Measurements from ENCODE around the gene CTNNA2.

Gene CTNNA2

GRCh38 chr2:80489717-80490116 lies 976.9 kb downstream of the CTNNA2 start:
- Mint-ChIP-seq H3K27me3 (no peaks in the 10 kb centered on the region), H3K36me3 (no peaks in the 10 kb centered on the region), H3K4me1 (no peaks in the 10 kb centered on the region), H3K27ac (no peak overlapping the region), H3K9me3 (no peaks in the 10 kb centered on the region), H3K4me3 (no peak overlapping the region)
- no peak for ATAC-seq

- no peak overlapping the region for H3K4me3 Mint-ChIP-seq
- H3K9me3 Mint-ChIP-seq = peaks cover 3% of the 10 kb centered on the region
- no peak for ATAC-seq
- no peaks in the 10 kb centered on the region for H3K36me3 Mint-ChIP-seq
- no peaks in the 10 kb centered on the region for H3K27me3 Mint-ChIP-seq
- no peak overlapping the region for H3K27ac Mint-ChIP-seq
- H3K4me1 Mint-ChIP-seq = no peaks in the 10 kb centered on the region
Observed at GRCh38 chr2:80490964-80491363, 978.1 kb downstream of the CTNNA2 start.

- Mint-ChIP-seq H3K27ac (no peak overlapping the region), H3K27me3 (no peaks in the 10 kb centered on the region), H3K4me3 (no peak overlapping the region), H3K4me1 (no peaks in the 10 kb centered on the region), H3K9me3 (peaks cover 6% of the 10 kb centered on the region), H3K36me3 (no peaks in the 10 kb centered on the region)
- ATAC-seq = no peak
Observed at GRCh38 chr2:80496346-80496745, 983.5 kb downstream of the CTNNA2 start.

GRCh38 chr2:80496775-80497174 lies 983.9 kb downstream of the CTNNA2 start:
- Mint-ChIP-seq H3K9me3 (peaks cover 6% of the 10 kb centered on the region), H3K27ac (no peak overlapping the region), H3K4me3 (no peak overlapping the region), H3K4me1 (no peaks in the 10 kb centered on the region), H3K36me3 (no peaks in the 10 kb centered on the region), H3K27me3 (no peaks in the 10 kb centered on the region)
- ATAC-seq = no peak

- no peak for ATAC-seq
- Mint-ChIP-seq H3K27me3 (no peaks in the 10 kb centered on the region), H3K9me3 (peaks cover 6% of the 10 kb centered on the region), H3K4me3 (no peak overlapping the region), H3K4me1 (no peaks in the 10 kb centered on the region), H3K36me3 (no peaks in the 10 kb centered on the region), H3K27ac (no peak overlapping the region)
Observed at GRCh38 chr2:80499095-80499494, 986.2 kb downstream of the CTNNA2 start.

GRCh38 chr2:80501874-80502624 lies 989.2 kb downstream of the CTNNA2 start:
- no peaks in the 10 kb centered on the region for H3K36me3 Mint-ChIP-seq
- ATAC-seq = no peak
- no peak overlapping the region for H3K27ac Mint-ChIP-seq
- no peaks in the 10 kb centered on the region for H3K4me1 Mint-ChIP-seq
- no peak overlapping the region for H3K4me3 Mint-ChIP-seq
- peaks cover 7% of the 10 kb centered on the region for H3K9me3 Mint-ChIP-seq
- no peaks in the 10 kb centered on the region for H3K27me3 Mint-ChIP-seq

- Mint-ChIP-seq H3K4me1 (no peaks in the 10 kb centered on the region), H3K27ac (no peak overlapping the region), H3K36me3 (no peaks in the 10 kb centered on the region), H3K27me3 (no peaks in the 10 kb centered on the region), H3K9me3 (peaks cover 8% of the 10 kb centered on the region), H3K4me3 (no peak overlapping the region)
- no peak for ATAC-seq
Observed at GRCh38 chr2:80506563-80506962, 993.7 kb downstream of the CTNNA2 start.

GRCh38 chr2:80510716-80511115 lies 997.9 kb downstream of the CTNNA2 start:
- H3K27ac Mint-ChIP-seq = no peak overlapping the region
- no peak for ATAC-seq
- no peaks in the 10 kb centered on the region for H3K27me3 Mint-ChIP-seq
- H3K4me3 Mint-ChIP-seq = no peak overlapping the region
- no peaks in the 10 kb centered on the region for H3K4me1 Mint-ChIP-seq
- no peaks in the 10 kb centered on the region for H3K36me3 Mint-ChIP-seq
- peaks cover 8% of the 10 kb centered on the region for H3K9me3 Mint-ChIP-seq

- ATAC-seq = no peak
- Mint-ChIP-seq H3K4me3 (no peak overlapping the region), H3K27me3 (no peaks in the 10 kb centered on the region), H3K27ac (no peak overlapping the region), H3K9me3 (peaks cover 4% of the 10 kb centered on the region), H3K36me3 (no peaks in the 10 kb centered on the region), H3K4me1 (no peaks in the 10 kb centered on the region)
Observed at GRCh38 chr2:80515964-80516363, 1003.1 kb downstream of the CTNNA2 start.

GRCh38 chr2:80517316-80517715 lies 1004.5 kb downstream of the CTNNA2 start:
- Mint-ChIP-seq H3K4me3 (no peak overlapping the region), H3K27me3 (no peaks in the 10 kb centered on the region), H3K9me3 (peaks cover 4% of the 10 kb centered on the region), H3K27ac (no peak overlapping the region), H3K36me3 (no peaks in the 10 kb centered on the region), H3K4me1 (no peaks in the 10 kb centered on the region)
- ATAC-seq = no peak

- Mint-ChIP-seq H3K36me3 (no peaks in the 10 kb centered on the region), H3K4me3 (no peak overlapping the region), H3K9me3 (peaks cover 4% of the 10 kb centered on the region), H3K27me3 (no peaks in the 10 kb centered on the region), H3K4me1 (no peaks in the 10 kb centered on the region), H3K27ac (no peak overlapping the region)
- ATAC-seq = no peak
Observed at GRCh38 chr2:80519121-80519643, 1006.3 kb downstream of the CTNNA2 start.

- Mint-ChIP-seq H3K36me3 (no peaks in the 10 kb centered on the region), H3K9me3 (peaks cover 4% of the 10 kb centered on the region), H3K4me3 (no peak overlapping the region), H3K27ac (no peak overlapping the region), H3K4me1 (no peaks in the 10 kb centered on the region), H3K27me3 (no peaks in the 10 kb centered on the region)
- ATAC-seq = no peak
Observed at GRCh38 chr2:80519699-80520291, 1006.9 kb downstream of the CTNNA2 start.

- H3K4me1 Mint-ChIP-seq = no peaks in the 10 kb centered on the region
- no peaks in the 10 kb centered on the region for H3K27me3 Mint-ChIP-seq
- no peak overlapping the region for H3K27ac Mint-ChIP-seq
- no peaks in the 10 kb centered on the region for H3K36me3 Mint-ChIP-seq
- peaks cover under 1% of the 10 kb centered on the region for H3K9me3 Mint-ChIP-seq
- no peak overlapping the region for H3K4me3 Mint-ChIP-seq
- ATAC-seq = no peak
Observed at GRCh38 chr2:80525152-80525551, 1012.3 kb downstream of the CTNNA2 start.

- Mint-ChIP-seq H3K36me3 (no peaks in the 10 kb centered on the region), H3K4me1 (no peaks in the 10 kb centered on the region), H3K27ac (no peak overlapping the region), H3K27me3 (no peaks in the 10 kb centered on the region), H3K9me3 (peaks cover 8% of the 10 kb centered on the region), H3K4me3 (no peak overlapping the region)
- ATAC-seq = no peak
Observed at GRCh38 chr2:80527119-80527518, 1014.3 kb downstream of the CTNNA2 start.

- H3K4me3 Mint-ChIP-seq = no peak overlapping the region
- no peaks in the 10 kb centered on the region for H3K27me3 Mint-ChIP-seq
- H3K4me1 Mint-ChIP-seq = no peaks in the 10 kb centered on the region
- H3K9me3 Mint-ChIP-seq = peaks cover 18% of the 10 kb centered on the region
- no peaks in the 10 kb centered on the region for H3K36me3 Mint-ChIP-seq
- ATAC-seq = no peak
- no peak overlapping the region for H3K27ac Mint-ChIP-seq
Observed at GRCh38 chr2:80529466-80530165, 1016.8 kb downstream of the CTNNA2 start.

All from stimulated activated memory B cell treated with anti-CD40 and anti-IgM and Interleukin-4, amounts not matched to agents 10 μg/mL and 1 μg/mL and 100 μg/mL, for 72 hours (primary cell).